Left lung (tissue), 10 donors: ENCODE data around the gene THAP6. TPM values are rescaled to one million over a fixed set of nuclear protein-coding genes. Genes with fewer than 3 reads are reported as not detected.
A peak's percentile ranks its signal among the peaks of the same experiment; 100 is the strongest.
"Not testable (repeated sequence)": the region's sequence is repeated elsewhere in the genome, so short reads cannot be mapped to it uniquely, and the experiment has no call there.

Experiments
- ATAC-seq: fragments of 200-7000 bp; cut with Tn5 transposase; one replicate; pipeline ENCODE4 v1.9.1; 2020; ENCODE audit warnings: moderate library complexity
- DNase-seq, 4 donors: peaks; one replicate each; pipeline ENCODE4 v3.0.0-alpha.2; 2013 to 2020
- H3K27ac ChIP-seq, 2 donors: fragments of 200-600 bp; sonication (generic) in 1 of 2; one replicate each; pipeline versions ENCODE4 v1.5.0 to v1.8.0; 2020 to 2021
- H3K27me3 ChIP-seq, 2 donors: fragments of 200-600 bp; sonication (generic) in 1 of 2; one replicate each; pipeline versions ENCODE4 v1.5.0 to v1.8.0; 2020 to 2021
- H3K36me3 ChIP-seq, 2 donors: fragments of 200-600 bp; sonication (generic) in 1 of 2; one replicate each; pipeline versions ENCODE4 v1.5.0 to v1.8.0; 2020 to 2021
- H3K4me1 ChIP-seq, 2 donors: fragments of 200-600 bp; one replicate each; pipeline ENCODE4 v1.8.0; 2021
- H3K4me3 ChIP-seq, 2 donors: fragments of 200-600 bp; sonication (generic) in 1 of 2; one replicate each; pipeline versions ENCODE4 v1.5.0 to v1.8.0; 2020 to 2021; ENCODE audit warnings: mild to moderate bottlenecking in 1 of 2
- H3K9me3 ChIP-seq, 2 donors: fragments of 200-600 bp; sonication (generic) in 1 of 2; one replicate each; pipeline versions ENCODE4 v1.5.0 to v1.8.0; 2020 to 2021
- CTCF ChIP-seq, 2 donors: fragments of 200-600 bp; sonication (generic) in 1 of 2; IDR thresholded peaks; one replicate each; pipeline versions ENCODE4 v1.5.0 to v1.8.0; 2021; ENCODE audit warnings: antibody characterized with exemption in 2 of 2
- intact Hi-C, 2 donors: fragments of 100-400 bp; cut with DNase I; formaldehyde crosslinking; loops; one replicate each; pipeline versions ENCODE4 v1.11.2 to v1.14.2; 2022
- polyA plus RNA-seq, 6 donors: library from polyadenylated mRNA; unstranded; fragments of 120-200 nt; gene quantifications; one replicate each; pipeline ENCODE4 v1.2.1, GENCODE V29; 2013; ENCODE audit not compliant: insufficient read length in 6 of 6
- total RNA-seq, 2 donors: library from RNA; stranded (reverse); fragmentation: NEBNext Ultra II Directional; extraction: Animal tissue kit (Norgen Biotek cat#: 25700); gene quantifications; one replicate each; pipeline ENCODE4 v1.2.1, GENCODE V29; 2021
- donor health status: DM: no; HTN: yes; CAD: no.
- donor health status: DM: no; HTN: no; CAD: no.

The THAP6 gene
- total and polyA plus RNA-seq, 8 donors = 16.8 to 33.0 (median 28.4) TPM

- Histone ChIP-seq H3K36me3 (peaks cover 0 to 76% of the 10 kb centered on the region in 2 donors), H3K4me1 (no peaks in the 10 kb centered on the region), H3K27ac (no peak overlapping the region), H3K4me3 (no peak overlapping the region), H3K27me3 (no peaks in the 10 kb centered on the region), H3K9me3 (no peaks in the 10 kb centered on the region)
- peak in 2 of 4 donors; percentile 17 to 28 for DNase-seq
- ATAC-seq = no peak
- no peak for TF ChIP-seq CTCF (IDR thresholded peaks at IDR 0.05)
- intact Hi-C loops = no loop called here
These were observed 10.8 kb downstream of the THAP6 start for GRCh38 chr4:75525086-75525485.

DNA sequence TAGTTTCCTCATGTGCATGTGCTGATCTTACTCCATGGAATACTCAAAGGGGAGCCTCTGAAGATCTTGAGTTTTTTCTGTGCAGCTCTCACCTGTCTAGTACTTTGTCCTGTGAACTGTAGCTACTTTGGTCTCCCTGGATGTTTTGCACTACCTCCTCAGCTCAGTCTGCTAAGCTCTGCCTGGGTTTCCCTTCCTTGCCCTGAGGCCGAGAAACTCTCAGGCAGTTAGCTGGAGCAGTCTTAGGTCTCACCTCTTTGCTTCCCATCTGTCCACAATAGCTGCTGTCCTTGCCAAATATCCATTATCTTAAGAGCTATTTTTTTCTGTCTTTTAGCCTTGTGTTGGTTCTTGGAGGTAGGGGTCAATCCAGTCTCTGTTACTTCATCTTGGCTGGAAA lies 11.6 kb downstream of the THAP6 start:
- Histone ChIP-seq H3K4me1 (no peaks in the 10 kb centered on the region), H3K27me3 (no peaks in the 10 kb centered on the region), H3K4me3 (no peak overlapping the region), H3K36me3 (peaks cover 0 to 85% of the 10 kb centered on the region in 2 donors), H3K27ac (no peak overlapping the region), H3K9me3 (no peaks in the 10 kb centered on the region)
- no peak for ATAC-seq
- TF ChIP-seq CTCF (IDR thresholded peaks at IDR 0.05) = no peak
- intact Hi-C loops = no loop called here
- DNase-seq = no peak

- peaks cover 0 to 97% of the 10 kb centered on the region in 2 donors for H3K36me3 ChIP-seq
- ATAC-seq = no peak
- H3K27ac ChIP-seq = no peak overlapping the region
- H3K27me3 ChIP-seq = no peaks in the 10 kb centered on the region
- H3K4me1 ChIP-seq = no peaks in the 10 kb centered on the region
- no peak overlapping the region for H3K4me3 ChIP-seq
- peaks cover 0 to 8% of the 10 kb centered on the region in 2 donors for H3K9me3 ChIP-seq
- intact Hi-C loops = no loop called here
- no peak for DNase-seq
- TF ChIP-seq CTCF (IDR thresholded peaks at IDR 0.05) = no peak
These were observed 13.2 kb downstream of the THAP6 start for GRCh38 chr4:75527482-75527881.

DNA sequence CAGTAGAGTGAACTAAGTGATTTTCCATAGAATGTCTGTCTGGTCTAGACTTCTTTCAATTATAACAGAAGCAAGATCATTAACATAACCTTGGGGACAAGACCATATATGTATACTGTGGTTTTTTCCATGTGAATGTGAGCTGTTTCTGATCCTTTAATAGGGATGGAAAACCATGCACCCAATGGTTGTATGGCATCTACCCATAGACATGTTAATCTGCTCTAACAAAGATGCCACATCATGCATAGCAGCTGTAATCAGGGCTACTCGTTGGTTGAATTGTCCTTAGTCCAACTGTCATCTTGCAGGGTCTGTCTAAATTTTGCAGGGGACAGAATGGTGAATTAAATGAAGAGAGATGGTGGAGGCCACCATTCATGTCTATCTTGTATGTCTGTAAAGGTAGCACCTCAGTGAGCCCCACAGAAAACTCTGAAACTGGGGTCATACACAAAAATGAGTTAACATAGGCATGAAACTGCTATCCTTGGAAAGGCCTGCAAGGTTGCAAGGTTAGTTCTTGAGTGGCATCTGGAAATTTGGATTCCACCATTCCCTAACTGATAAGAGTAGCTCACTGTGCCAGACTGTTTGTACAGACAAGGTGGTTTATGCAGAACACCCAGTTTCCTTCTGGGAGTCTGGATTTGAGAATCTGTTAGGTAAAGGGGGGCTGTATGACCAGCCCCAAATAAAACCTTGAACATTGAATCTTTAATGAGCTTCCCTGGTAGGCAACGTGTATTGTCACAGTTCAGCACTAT lies 16.5 kb downstream of the THAP6 start:
- DNase-seq (no peak), ATAC-seq (no peak)
- no peak for TF ChIP-seq CTCF (IDR thresholded peaks at IDR 0.05)
- no peaks in the 10 kb centered on the region for H3K4me1 ChIP-seq
- H3K27me3 ChIP-seq = no peaks in the 10 kb centered on the region
- no peak overlapping the region for H3K27ac ChIP-seq
- H3K36me3 ChIP-seq = peaks cover 0 to 79% of the 10 kb centered on the region in 2 donors
- H3K9me3 ChIP-seq = peaks cover 0 to 20% of the 10 kb centered on the region in 2 donors
- intact Hi-C loops = no loop called here
- no peak overlapping the region for H3K4me3 ChIP-seq

- Histone ChIP-seq H3K9me3 (peaks cover 0 to 20% of the 10 kb centered on the region in 2 donors), H3K36me3 (peaks cover 0 to 70% of the 10 kb centered on the region in 2 donors)
- H3K27ac ChIP-seq, H3K4me3 ChIP-seq, H3K4me1 ChIP-seq, ATAC-seq, intact Hi-C loops, DNase-seq, H3K27me3 ChIP-seq: not testable (repeated sequence)
These were observed 17.4 kb downstream of the THAP6 start for GRCh38 chr4:75531536-75532143.

DNA sequence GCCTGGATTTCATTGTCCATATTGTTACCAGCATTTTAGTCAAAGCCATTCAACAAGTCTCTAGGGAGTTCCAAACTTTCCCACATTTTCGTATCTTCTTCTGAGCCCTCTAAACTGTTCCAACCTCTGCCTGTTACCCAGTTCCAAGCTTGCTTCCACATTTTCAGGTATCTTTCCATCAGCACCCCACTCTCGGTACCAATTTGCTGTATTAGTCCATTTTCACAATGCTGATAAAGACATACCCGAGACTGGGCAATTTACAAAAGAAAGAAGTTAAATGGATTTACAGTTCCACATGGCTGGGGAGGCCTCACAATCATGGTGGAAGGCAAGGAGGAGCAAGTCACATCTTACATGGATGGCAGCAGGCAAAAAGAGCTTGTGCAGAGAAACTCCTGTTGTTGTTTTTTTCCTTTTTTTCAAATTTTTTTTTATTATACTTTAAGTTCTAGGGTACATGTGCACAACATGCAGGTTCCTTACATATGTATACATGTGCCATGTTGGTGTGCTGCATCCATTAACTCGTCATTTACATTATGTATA lies 19.1 kb downstream of the THAP6 start:
- H3K27me3 ChIP-seq, H3K4me1 ChIP-seq, intact Hi-C loops, H3K27ac ChIP-seq, DNase-seq, ATAC-seq, H3K4me3 ChIP-seq: not testable (repeated sequence)
- peaks cover 0 to 53% of the 10 kb centered on the region in 2 donors for H3K36me3 ChIP-seq
- H3K9me3 ChIP-seq = peaks cover 0 to 20% of the 10 kb centered on the region in 2 donors

DNA sequence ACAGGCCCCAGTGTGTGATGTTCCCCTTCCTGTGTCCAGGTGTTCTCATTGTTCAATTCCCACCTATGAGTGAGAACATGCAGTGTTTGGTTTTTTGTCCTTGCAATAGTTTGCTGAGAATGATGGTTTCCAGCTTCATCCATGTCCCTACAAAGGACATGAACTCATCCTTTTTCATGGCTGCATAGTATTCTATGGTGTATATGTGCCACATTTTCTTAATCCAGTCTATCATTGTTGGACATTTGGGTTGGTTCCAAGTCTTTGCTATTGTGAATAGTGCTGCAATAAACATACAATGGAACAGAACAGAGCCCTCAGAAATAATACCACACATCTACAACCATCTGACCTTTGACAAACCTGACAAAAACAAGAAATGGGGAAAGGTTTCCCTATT lies 19.7 kb downstream of the THAP6 start:
- H3K27ac ChIP-seq, H3K4me1 ChIP-seq, intact Hi-C loops, H3K27me3 ChIP-seq, ATAC-seq, DNase-seq, H3K4me3 ChIP-seq: not testable (repeated sequence)
- H3K36me3 ChIP-seq = peaks cover 0 to 48% of the 10 kb centered on the region in 2 donors
- H3K9me3 ChIP-seq = peaks cover 0 to 20% of the 10 kb centered on the region in 2 donors

DNA sequence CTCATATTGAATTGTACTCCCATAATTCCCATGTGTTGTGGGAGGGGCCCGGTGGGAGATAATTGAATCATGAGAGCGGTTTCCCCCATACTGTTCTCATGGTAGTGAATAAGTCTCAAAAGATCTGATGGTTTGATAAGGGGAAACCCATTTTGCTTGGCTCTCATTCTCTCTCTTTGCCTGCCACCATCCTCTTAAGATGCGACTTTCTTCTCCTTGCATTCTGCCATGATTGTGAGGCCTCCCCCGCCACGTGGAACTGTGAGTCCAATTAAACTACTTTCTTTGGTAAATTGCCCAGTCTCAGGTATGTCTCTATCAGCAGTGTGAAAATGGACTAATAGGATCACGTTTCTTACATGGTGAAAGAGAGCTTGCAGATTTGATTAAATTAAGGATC lies 23.0 kb downstream of the THAP6 start:
- DNase-seq, H3K4me1 ChIP-seq, intact Hi-C loops, H3K4me3 ChIP-seq, ATAC-seq, H3K27ac ChIP-seq, H3K27me3 ChIP-seq: not testable (repeated sequence)
- H3K9me3 ChIP-seq = peaks cover 0 to 13% of the 10 kb centered on the region in 2 donors
- H3K36me3 ChIP-seq = peaks cover 0 to 14% of the 10 kb centered on the region in 2 donors
